ENCODE measurements around the gene CHST11. TPM values are rescaled to one million over a fixed set of nuclear protein-coding genes. Genes with fewer than 3 reads are reported as not detected.

The CHST11 gene
- total and polyA plus RNA-seq, 2 of the 4 experiments (the other 2 are of a cell fraction): 1.4 to 2.7 TPM

GRCh38 chr12:104628831-104629135, 172.0 kb downstream of the CHST11 start:
- intact Hi-C loops (cut with micrococcal nuclease): no loop called here
- Histone ChIP-seq H2BK120ac (ENCODE audit: low read depth, low read length) (no peak overlapping the region), H3K23ac (ENCODE audit: low read depth, low read length) (no peak overlapping the region)

More at GRCh38 chr12:104628831-104629135, 172.0 kb downstream of the CHST11 start:
- H2BK20ac ChIP-seq (ENCODE audit: low read depth, low read length): no peak overlapping the region
- H2BK15ac ChIP-seq (ENCODE audit: low read depth, low read length): no peak overlapping the region
- ChIA-PET POLR2A (ENCODE audit: unreplicated experiment) (no interaction called here), CTCF (no interaction called here)
- no peak overlapping the region for H3K14ac ChIP-seq (replicated peaks; ENCODE audit: low read depth, low read length)
- H4K8ac ChIP-seq (ENCODE audit: low read depth in 2 of 2, low read length in 2 of 2): no peak overlapping the region
- no peaks in the 10 kb centered on the region; the same call in 1 of the 2 replicates for H3K4me1 ChIP-seq (ENCODE audit: control insufficient read depth, insufficient read depth, low read length)
- H3K9me3 ChIP-seq (ENCODE audit: control insufficient read depth, insufficient read depth, low read length): no peaks in the 10 kb centered on the region
- H3K27ac ChIP-seq (ENCODE audit: insufficient read depth, low read length): no peak overlapping the region
- H3K4ac ChIP-seq (ENCODE audit: low read depth, low read length): no peak overlapping the region
- no peaks in the 10 kb centered on the region; the same call in 1 of the 2 replicates for H3K9me1 ChIP-seq (ENCODE audit: insufficient read depth, low read length)
- H3K9ac ChIP-seq (ENCODE audit: low read depth, low read length): no peak overlapping the region
- no peak overlapping the region for H2AFZ ChIP-seq (replicated peaks; ENCODE audit: low read length, poor library complexity)
- BruUV-seq (replicated peaks): no TSS peak
- no peaks in the 10 kb centered on the region for H3K36me3 ChIP-seq (ENCODE audit: control insufficient read depth, insufficient read depth, low read length)
- H2AK9ac ChIP-seq (replicated peaks; ENCODE audit: low read depth, low read length, poor library complexity): no peak overlapping the region
- peaks cover 12% of the 10 kb centered on the region for H3K27me3 ChIP-seq (ENCODE audit: control insufficient read depth, insufficient read depth, low read length)
- H2BK5ac ChIP-seq (ENCODE audit: low read depth, low read length, poor library complexity, severe bottlenecking): no peak overlapping the region
- ATAC-seq (ENCODE audit: low read depth) (no peak), DNase-seq (no peak)
- H4K20me1 ChIP-seq (ENCODE audit: insufficient read depth, low read length): no peaks in the 10 kb centered on the region
- H3K4me2 ChIP-seq (ENCODE audit: low read depth, low read length): no peak overlapping the region
- no peak overlapping the region for H3K4me3 ChIP-seq (ENCODE audit: insufficient read depth, low read depth, low read length)
- no CpG with 5 or more reads among the region's 3 CpGs for WGBS, 2 experiments (ENCODE audit: extremely low coverage in 2 of 2, insufficient read length in 1 of 2)
- H3K56ac ChIP-seq (ENCODE audit: extremely low read depth, insufficient read depth, low read length): no peak overlapping the region
- H4K5ac ChIP-seq (ENCODE audit: low read depth, low read length): no peak overlapping the region
- in situ Hi-C loops (cut with MboI; ENCODE audit: low sequenced_read_pairs) (no loop called here), dilution Hi-C loops (cut with HindIII; ENCODE audit: low sequenced_read_pairs, unreplicated experiment) (no loop called here)
- no peak overlapping the region for H2AK5ac ChIP-seq (ENCODE audit: low read depth, low read length)
- no peak overlapping the region for H3K18ac ChIP-seq (ENCODE audit: low read depth, low read length)
- no peak for TF ChIP-seq FOS (IDR thresholded peaks at IDR 0.05; ENCODE audit: low read depth, low read length)
- no peak for TF ChIP-seq POLR2A (IDR thresholded peaks at IDR 0.05; ENCODE audit: low read depth, low read length)
- no peak for TF ChIP-seq USF2 (IDR thresholded peaks at IDR 0.05; ENCODE audit: low read depth, low read length)
- TF ChIP-seq RCOR1 (IDR thresholded peaks at IDR 0.05; ENCODE audit: insufficient replicate concordance, low read length): no peak
- no peak for TF ChIP-seq CHD1 (IDR thresholded peaks at IDR 0.05; ENCODE audit: low read depth, low read length)
- no peak for TF ChIP-seq MAZ (IDR thresholded peaks at IDR 0.05; ENCODE audit: borderline replicate concordance, low read depth, low read length)
- TF ChIP-seq BHLHE40 (IDR thresholded peaks at IDR 0.05; ENCODE audit: low read depth, low read length): no peak
- no peak for TF ChIP-seq RAD21 (IDR thresholded peaks at IDR 0.05; ENCODE audit: low read length)
- no peak for TF ChIP-seq ELK1 (IDR thresholded peaks at IDR 0.05; ENCODE audit: borderline replicate concordance, low read depth, low read length)
- no peak for TF ChIP-seq RFX5 (IDR thresholded peaks at IDR 0.05; ENCODE audit: low read depth, low read length)
- TF ChIP-seq CEBPB (IDR thresholded peaks at IDR 0.05; ENCODE audit: low read depth, low read length): no peak
- no peak overlapping the region for H4K91ac ChIP-seq (ENCODE audit: insufficient read depth, low read depth, low read length)
- H3K79me1 ChIP-seq (ENCODE audit: low read depth in 1 of 2, low read length in 2 of 2): no peaks in the 10 kb centered on the region
